ENCODE measurements around the gene DNMBP.
"Not testable (repeated sequence)": the region's sequence is repeated elsewhere in the genome, so short reads cannot be mapped to it uniquely, and the experiment has no call there.

The DNMBP gene

GRCh38 chr10:99993701-99994689 lies 15.8 kb downstream of the DNMBP start:
- DNase-seq (ENCODE audit: low read depth), result peak; percentile 9

- DNase-seq (ENCODE audit: low read depth), result not testable (repeated sequence)
These were observed 24.1 kb downstream of the DNMBP start for GRCh38 chr10:99985637-99986036.

GRCh38 chr10:99984211-99985034 lies 25.3 kb downstream of the DNMBP start:
- DNase-seq (ENCODE audit: low read depth), result no peak

- DNase-seq (ENCODE audit: low read depth), result no peak
These were observed 26.3 kb downstream of the DNMBP start for GRCh38 chr10:99983280-99983988.

GRCh38 chr10:99982728-99983127 lies 27.0 kb downstream of the DNMBP start:
- DNase-seq (ENCODE audit: low read depth), result no peak

- no peak for DNase-seq (ENCODE audit: low read depth)
These were observed 28.1 kb downstream of the DNMBP start for GRCh38 chr10:99981581-99982199.

GRCh38 chr10:99979066-99979685 lies 30.6 kb downstream of the DNMBP start:
- DNase-seq (ENCODE audit: low read depth), result no peak

- no peak for DNase-seq (ENCODE audit: low read depth)
These were observed 31.8 kb downstream of the DNMBP start for GRCh38 chr10:99977916-99978315.

GRCh38 chr10:99976886-99977665 lies 32.7 kb downstream of the DNMBP start:
- DNase-seq (ENCODE audit: low read depth), result no peak

- no peak for DNase-seq (ENCODE audit: low read depth)
These were observed 33.6 kb downstream of the DNMBP start for GRCh38 chr10:99975942-99976809.

GRCh38 chr10:99975106-99975829 lies 34.5 kb downstream of the DNMBP start:
- no peak for DNase-seq (ENCODE audit: low read depth)

GRCh38 chr10:99973190-99973589 lies 36.6 kb downstream of the DNMBP start:
- no peak for DNase-seq (ENCODE audit: low read depth)

GRCh38 chr10:99967961-99968360 lies 41.8 kb downstream of the DNMBP start:
- DNase-seq (ENCODE audit: low read depth), result no peak

GRCh38 chr10:99966306-99966705 lies 43.4 kb downstream of the DNMBP start:
- no peak for DNase-seq (ENCODE audit: low read depth)

GRCh38 chr10:99965700-99966099 lies 44.0 kb downstream of the DNMBP start:
- no peak for DNase-seq (ENCODE audit: low read depth)

GRCh38 chr10:99964791-99965190 lies 45.0 kb downstream of the DNMBP start:
- no peak for DNase-seq (ENCODE audit: low read depth)

GRCh38 chr10:99963467-99964165 lies 46.1 kb downstream of the DNMBP start:
- not testable (repeated sequence) for DNase-seq (ENCODE audit: low read depth)

- no peak for DNase-seq (ENCODE audit: low read depth)
These were observed 50.9 kb downstream of the DNMBP start for GRCh38 chr10:99958806-99959205.
